ENCODE results near the gene PCSK7.
"Not testable (repeated sequence)": the region's sequence is repeated elsewhere in the genome, so short reads cannot be mapped to it uniquely, and the experiment has no call there.

GRCh38 chr11:117206111-117206510, 25.8 kb downstream of the PCSK7 start:
- TF ChIP-seq EP300 (IDR thresholded peaks at IDR 0.05), result not testable (repeated sequence)
- TF ChIP-seq, protein P1, sequence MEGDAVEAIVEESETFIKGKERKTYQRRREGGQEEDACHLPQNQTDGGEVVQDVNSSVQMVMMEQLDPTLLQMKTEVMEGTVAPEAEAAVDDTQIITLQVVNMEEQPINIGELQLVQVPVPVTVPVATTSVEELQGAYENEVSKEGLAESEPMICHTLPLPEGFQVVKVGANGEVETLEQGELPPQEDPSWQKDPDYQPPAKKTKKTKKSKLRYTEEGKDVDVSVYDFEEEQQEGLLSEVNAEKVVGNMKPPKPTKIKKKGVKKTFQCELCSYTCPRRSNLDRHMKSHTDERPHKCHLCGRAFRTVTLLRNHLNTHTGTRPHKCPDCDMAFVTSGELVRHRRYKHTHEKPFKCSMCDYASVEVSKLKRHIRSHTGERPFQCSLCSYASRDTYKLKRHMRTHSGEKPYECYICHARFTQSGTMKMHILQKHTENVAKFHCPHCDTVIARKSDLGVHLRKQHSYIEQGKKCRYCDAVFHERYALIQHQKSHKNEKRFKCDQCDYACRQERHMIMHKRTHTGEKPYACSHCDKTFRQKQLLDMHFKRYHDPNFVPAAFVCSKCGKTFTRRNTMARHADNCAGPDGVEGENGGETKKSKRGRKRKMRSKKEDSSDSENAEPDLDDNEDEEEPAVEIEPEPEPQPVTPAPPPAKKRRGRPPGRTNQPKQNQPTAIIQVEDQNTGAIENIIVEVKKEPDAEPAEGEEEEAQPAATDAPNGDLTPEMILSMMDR (IDR thresholded peaks at IDR 0.05), result not testable (repeated sequence)
